GM19468 (cell line): ENCODE results near the gene EMC7.
A peak's percentile ranks its signal among the peaks of the same experiment; 100 is the strongest.

Source experiments
- ATAC-seq: cut with Tn5 transposase; IDR thresholded peaks from one replicate; pipeline ENCODE4 v1.9.1; 2021; ENCODE audit warnings: mild to moderate bottlenecking, moderate library complexity, moderate number of reproducible peaks; ENCODE audit not compliant: unreplicated experiment; ENCODE audit errors: extremely low read depth

EMC7 gene

DNA sequence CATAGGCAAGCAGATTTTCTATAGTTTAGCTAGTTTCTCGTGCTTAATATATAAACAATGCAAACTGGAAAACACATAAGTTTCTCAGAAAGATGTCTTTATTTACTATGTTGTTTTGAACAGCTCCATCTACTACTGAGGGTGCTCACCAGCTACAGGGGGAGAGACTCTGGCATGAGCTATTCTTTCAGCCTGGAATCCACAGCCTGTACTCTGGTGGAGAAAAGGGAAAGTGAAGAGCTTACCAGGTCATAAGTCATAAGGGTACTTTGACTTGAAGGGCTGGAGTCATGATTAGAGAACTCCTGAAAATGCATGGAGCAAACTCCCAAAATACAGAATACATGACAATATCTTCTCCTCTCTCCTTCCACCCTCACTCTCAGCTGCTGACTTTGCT lies 58.3 kb downstream of the EMC7 start:
- no peak for ATAC-seq

DNA sequence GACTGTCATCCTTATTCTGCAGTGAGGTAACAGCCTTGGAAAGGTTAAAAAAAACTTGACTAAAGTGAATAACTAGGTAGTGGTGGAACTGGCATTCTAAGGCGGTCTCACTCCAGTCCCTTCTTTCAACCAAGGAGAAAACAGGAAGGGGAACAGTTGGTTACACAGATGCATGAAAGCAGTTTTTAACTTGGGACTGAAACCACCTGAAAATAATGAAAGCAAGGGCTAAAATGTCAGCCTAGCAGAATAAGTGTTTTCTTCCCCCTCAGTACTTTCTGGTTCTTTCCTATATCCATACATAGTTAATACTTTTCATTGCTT lies 61.9 kb downstream of the EMC7 start:
- ATAC-seq: no peak

DNA sequence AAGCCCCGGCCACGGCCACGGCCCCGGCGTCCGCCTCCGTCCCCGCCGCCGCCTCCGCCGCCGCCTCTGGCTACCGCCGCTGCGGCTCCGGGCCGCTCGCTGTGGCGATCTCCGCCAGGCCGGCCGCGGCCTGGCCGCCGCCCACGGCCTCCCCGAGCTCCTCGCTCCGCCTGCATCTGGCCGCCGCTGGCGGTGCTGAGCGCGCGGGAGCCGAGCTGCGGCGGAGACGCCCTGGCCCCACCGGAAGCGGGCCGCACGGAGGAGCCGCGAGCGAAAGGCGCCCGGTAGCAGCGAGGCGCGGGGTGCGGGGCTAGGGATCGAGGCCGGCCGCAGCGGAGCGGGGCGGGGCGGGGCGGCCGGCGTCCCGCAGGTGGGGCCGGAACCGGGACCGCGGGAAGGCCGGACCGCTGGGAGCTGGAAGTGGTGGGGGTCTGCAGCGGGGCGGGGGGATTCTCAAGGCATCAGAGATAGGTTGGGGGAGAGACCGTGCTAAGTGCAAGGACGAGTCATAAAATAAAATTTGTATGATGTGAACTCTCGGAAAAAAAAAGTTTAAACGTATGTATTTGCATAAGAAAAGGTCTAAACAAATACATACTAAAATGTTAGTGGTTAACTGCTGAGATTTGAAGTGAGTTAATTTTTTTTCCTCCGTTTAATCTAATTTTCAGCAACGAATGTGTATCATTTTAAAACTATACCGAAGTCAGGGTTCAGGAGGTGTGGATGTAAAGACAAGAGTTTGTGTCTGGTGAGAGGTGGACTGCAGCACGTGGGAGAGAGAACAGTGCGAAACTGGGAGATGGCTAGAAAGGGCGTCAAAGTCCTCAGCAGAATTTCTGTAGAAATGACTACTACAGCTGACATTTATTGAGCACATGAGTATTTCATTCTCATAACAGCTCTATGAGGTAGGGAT lies 62.5 kb downstream of the EMC7 start, which contains the start of gene AVEN:
TSS of gene AVEN (minus strand) at position 334 of the 919 bp plus-strand sequence. CDS start at position 176, 158 bp downstream.
- ATAC-seq: peak; percentile 29

DNA sequence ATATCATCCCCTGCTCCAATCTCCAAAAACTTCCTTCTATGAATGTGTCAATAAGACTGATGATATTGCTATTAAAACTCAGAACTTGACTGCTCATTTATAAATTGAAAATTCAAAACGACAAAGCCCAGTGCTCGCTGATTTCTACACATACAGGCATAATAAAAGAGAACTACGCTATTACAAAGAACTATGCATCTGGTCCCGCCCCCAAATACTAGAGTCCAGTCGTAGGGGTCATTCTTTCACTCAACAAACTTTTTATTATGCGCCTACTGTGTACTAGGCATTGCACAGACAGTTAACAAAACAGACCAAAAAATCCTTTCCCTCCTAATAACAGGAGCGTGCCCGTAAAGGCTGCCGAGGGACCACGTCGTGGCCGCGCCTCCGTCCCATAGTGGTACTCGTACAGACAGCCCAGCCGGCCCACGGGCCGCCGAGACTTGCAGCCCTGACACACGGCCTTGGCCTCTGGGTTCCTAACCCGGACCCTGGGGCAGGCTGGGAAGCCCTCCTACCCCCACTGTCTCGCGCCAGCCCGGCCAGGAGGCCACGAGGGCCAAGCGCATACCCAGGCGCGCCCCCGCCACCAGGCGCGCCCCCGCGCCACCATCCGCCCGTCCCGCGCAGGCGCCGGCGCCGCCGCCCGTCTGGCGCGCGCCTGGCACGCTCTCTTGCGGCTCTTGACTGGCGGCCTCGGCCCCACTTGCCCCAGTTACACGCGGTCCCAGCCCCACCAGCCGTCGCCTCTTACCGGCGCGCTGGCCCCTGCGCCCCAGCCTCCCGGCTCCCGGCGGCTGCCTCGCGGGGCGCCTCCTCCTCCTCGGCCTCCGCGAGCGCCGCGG lies 63.4 kb downstream of the EMC7 start:
- ATAC-seq: peak; percentile 65
